Measurements from ENCODE around the gene KBTBD12.

The KBTBD12 gene

DNA sequence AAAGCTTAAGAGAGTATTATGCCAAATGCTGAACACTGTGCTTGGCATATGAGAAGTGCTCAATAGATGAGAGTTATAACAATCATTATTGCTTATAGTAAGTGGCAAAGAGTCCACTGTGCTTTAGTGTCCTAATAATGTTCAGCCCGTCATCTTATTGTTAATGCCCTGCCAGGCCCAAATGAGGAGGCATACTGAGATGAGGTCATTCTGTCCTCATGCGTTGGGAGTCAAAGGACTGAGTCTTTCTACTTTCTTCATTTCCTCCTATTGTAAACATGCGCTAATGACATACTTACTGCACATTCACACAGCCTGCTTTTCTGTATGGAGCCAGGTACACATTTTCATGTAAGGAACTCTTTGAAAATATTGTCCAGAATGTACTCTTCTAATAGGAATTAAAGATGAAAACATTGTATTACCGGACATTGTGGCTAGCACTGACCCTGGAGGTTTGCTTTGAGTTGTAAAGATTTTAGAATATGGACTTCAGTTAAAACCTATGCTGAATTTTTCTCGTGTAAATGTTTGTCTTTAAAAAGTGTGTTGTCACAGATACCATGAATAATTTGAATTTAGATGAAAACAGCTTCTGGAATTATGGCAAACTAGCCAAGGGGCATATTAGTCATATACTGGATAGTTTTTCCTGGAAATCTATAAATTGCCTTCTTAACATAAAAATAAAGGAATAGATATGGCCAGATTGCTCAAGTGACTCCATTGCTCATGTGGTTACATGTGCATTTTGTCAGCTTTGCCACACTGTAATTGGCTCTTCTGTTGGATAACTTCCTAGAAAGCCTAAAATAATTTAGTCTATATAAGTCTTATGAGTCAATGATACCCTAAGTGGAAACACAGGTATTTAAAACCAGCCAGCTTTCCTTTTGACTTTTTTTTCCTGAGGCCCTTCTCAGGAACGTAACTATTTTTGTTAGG lies 38.3 kb downstream of the KBTBD12 start:
- DNase-seq (ENCODE audit: low spot score): no peak

DNA sequence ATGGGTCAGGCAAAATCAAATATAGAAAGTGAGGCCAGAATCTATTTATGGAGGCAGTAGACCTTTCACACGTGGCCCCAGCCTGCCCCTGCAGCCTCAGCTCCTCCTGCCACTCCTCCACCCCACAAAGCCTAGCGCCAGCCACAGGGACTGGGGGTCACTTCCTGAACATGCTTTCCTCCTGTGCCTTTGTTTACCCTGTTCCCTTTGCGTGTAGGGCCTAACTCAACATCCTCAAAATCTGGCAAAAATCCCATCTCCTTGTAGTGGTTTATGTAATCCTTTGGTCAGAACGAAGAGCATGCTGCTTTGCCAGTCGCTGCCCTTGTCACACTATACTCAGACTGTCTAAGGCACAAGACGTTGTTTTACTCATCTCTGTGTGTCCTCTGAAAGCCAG lies 39.6 kb downstream of the KBTBD12 start:
- DNase-seq (ENCODE audit: low spot score): no peak

DNA sequence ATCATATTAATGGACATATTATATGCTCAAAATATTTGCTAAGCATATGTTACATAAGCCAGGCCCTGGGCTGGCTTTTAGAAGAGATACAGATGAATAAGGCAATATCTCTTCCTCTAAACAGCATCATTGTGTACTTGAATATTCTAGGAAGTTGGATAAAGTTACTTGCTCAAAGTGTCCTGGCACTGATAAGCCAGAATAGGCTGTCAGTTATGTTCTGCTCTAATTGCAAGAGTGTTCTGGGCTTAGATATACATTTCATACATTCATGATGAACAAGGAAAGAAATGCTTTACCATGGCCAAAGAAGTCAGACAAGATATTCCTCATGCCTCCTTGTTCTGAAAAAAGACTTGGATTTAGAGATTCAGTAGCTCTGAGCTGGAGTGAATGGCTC lies 40.7 kb downstream of the KBTBD12 start:
- no peak for DNase-seq (ENCODE audit: low spot score)

DNA sequence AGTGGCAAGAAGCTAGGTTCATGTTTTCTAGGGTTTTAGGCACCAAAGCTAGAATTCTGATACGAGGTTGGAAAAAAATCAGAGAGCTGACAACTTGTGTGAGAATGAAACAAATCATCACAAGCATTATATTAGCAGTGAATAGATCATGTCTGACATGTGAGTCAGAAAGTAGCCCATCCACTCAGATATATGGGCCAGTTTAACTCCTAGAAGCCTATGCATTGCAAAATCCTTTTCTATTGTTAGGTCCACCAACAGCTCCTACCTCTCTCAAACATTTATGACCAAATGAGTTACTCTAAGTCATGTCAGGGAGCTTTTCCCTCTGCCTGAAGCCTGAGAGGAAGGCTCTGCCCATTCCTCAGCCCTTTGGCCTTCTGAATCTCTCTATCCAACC lies 44.0 kb downstream of the KBTBD12 start:
- DNase-seq (ENCODE audit: low spot score): no peak

DNA sequence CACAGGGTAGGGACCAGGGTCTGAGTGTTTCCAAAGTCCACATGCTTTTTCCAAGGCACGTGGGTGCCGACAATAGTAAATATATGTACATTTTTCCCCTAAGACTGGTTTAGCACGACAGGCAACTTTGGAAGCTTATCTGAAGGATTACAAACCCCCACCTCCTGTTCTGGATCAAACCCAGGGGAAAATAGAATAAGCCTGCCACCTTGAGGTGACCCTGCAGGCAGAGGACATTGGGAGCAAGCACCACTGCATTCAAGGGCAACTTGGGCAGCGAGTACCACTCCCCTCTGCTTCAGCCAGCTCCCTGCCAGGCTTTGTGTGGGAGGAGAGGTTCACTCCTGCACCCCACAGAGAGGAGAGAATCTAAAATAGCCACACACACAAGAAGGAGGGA lies 44.8 kb downstream of the KBTBD12 start:
- DNase-seq (ENCODE audit: low spot score): no peak

DNA sequence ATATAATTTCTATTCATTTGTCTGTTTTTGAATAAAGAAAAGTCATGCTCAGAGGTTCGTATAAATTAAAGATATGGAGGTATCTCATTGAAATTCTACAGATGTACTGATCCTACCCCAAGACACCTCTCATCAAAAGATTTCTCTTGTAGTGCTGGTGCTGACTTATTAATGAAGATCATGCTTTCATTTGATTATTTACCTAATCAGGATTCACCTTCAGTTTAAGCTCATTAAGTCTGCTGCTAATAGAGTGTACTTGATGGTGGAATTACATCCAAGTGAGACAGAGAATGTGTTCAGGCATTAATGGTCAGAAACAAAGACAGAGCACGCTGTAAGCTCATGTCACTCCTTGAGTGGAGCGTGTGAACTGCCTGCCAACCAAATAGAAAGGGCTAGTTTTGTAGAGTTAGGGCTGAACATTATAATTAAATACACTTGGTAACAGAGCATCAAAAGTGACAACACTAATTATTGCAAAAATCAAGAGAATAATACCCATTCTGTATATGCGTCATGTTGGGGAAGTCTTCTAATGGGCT lies 45.5 kb downstream of the KBTBD12 start:
- no peak for DNase-seq (ENCODE audit: low spot score)

DNA sequence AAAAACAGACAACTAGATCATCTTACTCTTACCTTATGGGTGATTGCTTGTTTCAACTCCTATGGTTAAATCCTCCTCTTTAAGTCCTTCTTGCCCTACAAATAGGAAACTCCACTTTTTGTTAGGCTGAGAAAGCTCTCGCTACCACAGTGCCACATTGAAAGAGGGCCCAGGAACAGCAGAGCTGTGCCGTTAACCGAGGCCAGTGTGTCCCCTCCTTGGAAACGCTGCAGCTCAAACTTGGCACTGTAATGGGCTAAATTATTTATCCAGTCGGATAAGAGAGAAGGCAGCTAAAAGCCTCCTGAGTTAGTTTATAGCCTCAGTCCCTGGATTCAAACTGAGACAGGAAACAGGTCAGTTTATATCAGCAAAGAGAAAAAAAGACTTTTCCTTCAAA lies 46.1 kb downstream of the KBTBD12 start:
- no peak for DNase-seq (ENCODE audit: low spot score)

DNA sequence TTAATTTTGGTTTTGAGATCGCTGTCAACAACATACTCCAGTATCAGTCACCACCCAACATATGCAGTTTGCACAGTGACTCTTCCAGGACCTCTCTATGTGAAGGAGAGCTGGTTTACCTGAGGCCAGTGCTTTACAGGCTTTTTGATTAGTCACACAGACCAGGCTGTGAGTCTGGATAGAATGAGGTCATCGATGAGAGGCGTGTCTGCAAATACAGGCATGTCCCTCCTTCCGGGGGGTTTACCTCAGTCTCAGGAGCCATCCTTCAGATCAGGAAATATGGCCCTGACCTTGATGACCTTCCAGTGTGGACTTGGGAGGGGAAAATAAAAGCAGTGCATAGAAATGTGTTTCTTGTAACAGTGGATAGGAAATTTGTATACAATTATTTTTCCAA lies 46.9 kb downstream of the KBTBD12 start:
- DNase-seq (ENCODE audit: low spot score): no peak

DNA sequence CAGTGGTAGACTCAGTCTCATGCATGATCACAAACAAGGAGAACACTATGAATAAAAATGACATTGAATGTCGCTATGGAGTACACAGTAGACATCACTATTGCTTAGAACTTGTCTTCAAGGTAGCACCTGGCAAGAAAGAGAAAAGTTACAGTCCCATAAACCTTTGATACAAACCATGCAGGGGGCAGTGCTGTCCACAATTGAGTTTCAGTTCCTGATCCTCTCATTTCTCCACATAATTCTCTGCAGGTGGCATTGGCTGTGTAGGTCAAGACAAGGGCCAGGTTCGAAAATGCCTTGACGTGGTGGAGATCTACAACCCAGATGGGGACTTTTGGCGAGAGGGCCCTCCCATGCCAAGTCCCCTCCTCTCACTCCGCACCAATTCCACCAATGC lies 47.9 kb downstream of the KBTBD12 start:
- DNase-seq (ENCODE audit: low spot score): no peak

DNA sequence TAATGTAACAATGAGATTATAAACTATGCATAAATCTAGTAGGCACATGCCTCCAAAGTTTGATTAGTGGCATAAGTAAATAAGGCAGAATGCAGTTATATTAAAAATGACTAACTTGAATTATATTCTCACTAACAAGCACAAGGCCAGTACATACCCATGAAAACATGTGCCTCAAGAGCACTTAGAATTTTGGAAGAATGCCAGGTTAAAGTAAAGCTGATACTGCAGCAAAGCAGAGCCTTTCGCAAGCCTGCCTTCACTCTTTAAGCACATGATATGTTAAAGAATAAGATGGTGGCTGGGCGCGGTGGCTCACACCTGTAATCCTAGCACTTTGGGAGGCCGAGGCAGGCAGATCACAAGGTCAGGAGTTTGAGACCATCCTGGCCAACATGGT lies 49.0 kb downstream of the KBTBD12 start:
- no peak for DNase-seq (ENCODE audit: low spot score)

DNA sequence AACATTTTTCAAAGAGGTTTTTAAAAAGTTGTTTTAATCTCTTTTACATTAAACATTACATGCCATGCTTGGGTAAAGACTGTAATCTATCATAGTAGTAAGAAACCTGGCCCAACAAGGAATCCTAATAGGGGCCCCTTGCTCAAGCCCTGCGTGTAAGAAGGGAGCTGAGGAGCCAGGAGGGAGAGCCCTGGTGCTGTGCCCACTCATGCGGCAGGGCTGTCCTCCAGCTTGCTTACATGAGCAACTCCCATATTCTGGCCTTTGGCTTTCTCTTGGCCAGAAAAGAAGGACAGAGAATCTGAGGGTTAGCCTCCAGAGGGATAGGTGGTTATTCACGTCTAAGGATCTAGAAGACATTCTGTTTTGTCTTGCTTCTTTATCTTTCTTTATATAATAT lies 49.8 kb downstream of the KBTBD12 start:
- no peak for DNase-seq (ENCODE audit: low spot score)

DNA sequence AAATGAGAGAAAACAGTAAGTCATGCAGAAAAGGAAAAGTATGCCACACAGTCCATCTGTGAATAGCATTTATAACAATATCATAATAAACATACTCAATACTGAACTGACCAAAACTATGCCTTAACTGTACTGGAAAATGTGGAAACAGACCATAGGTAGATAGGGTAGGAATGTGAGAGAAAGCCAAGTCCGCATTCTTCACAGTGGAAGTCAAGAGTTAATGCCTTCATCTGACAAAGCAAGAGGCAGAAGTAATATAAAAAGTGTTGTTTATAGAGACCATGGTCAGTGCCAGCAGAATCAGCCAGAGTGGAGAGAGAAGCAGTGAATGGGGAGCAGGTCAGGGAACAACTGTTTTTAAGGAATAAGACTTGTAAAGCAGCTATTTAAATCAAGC lies 52.3 kb downstream of the KBTBD12 start:
- DNase-seq (ENCODE audit: low spot score): no peak

DNA sequence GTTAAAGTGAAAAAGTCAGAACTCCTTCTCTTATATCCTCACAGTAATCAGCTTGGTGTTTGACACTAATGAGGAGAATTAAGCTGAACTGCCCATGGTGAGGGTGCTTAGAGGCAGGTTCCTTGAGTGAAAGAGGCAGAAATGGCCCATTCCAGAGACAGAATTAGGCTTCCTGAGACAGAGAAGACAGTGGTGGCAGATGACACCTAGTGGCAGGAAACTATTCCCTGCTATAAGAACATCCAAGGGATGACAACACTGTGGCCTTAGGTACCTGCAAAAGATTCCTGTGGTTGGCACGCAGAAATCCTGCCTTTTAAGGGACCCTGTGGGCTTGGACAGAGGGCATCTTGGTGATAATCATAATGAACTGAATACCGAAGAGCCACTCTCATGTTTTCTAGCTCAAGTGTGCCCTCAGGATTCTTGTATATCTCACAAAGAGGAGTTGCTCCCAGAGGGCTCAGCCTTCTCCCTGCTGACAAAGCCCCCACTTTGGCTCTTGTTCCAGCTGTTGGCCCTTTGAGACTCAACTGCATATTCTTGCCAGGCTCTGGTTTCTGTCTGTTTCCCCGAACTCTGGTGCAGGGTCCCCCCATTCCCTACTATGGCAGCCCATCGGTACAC lies 56.0 kb downstream of the KBTBD12 start:
- no peak for DNase-seq (ENCODE audit: low spot score)

DNA sequence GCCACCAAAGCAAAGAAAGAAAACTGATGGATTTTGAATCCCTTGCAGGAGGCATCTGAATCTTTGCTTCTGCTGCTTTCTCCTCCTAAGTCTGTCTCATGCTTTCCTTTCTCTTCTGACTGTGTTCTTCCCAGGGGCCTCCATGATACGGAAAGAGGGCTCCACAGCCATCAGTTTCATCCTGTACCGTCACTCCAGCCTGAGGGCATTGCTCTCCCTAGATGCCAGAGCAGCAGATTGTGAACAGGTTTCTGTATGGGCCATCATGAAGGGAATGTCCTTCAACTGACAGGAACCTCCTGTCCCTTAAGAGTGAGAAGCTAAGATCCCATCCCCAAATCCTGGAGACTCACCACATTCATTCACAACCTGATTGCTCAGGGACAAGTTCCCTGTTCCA lies 59.2 kb downstream of the KBTBD12 start:
- no peak for DNase-seq (ENCODE audit: low spot score)

DNA sequence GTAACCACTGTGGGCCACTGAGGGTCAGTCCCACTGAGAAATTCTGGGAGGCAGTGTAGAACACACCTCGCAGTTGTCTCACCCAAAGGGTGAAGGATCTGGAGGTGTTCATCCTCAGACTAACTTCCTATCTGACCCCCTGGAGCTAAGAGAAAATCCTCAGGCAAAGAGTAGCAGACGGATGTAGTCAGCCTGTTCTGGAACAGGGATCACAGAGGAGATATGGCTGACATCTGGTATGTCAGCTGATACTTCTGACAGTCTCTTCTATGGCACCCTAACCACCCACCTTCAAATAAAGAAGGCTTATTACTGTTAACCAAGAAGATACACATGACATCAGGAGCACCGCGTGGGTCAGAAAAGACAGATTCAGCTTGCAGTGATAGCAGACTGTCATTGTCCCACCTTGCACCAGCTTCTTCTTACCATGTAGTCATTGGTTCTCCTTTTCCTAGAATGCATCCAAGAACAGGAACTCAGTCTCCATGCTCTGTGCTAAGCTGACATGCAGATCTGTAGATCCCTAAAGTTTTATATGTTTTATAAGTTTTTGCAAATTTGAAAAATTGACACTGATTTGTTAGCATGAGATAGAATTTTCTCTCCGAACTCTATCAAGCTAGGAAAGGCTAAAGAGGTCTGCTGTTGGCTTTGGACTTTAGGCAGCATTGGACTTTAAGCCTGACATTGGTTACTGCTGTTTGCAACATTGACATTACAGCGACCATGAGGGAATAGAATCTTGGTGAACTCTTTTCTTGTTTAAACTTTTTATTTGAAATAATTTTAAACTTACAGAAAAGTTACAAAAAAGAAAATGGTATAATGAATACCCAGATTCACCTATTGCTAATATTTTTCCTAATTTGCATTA lies 60.4 kb downstream of the KBTBD12 start:
- no peak for DNase-seq (ENCODE audit: low spot score)

DNA sequence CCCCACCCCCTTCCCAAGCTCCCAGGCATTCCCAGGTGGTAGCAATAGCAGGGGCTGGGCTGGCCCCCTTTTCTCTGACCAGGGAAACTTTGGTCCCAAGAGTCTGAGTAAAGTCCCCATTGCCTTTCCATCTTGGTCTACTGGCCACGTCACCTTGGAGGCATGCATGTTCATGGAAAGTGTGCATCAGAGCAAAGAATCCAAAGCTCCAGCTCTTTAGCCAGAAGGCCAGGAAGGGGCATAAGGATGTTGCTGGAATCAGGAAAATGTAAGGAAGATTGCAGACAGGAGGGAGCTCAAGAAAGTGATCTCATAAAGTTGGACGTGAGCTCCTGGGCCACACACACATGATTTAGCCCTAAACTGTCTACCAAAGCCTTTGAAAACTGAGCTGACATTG lies 63.6 kb downstream of the KBTBD12 start:
- no peak for DNase-seq (ENCODE audit: low spot score)

DNA sequence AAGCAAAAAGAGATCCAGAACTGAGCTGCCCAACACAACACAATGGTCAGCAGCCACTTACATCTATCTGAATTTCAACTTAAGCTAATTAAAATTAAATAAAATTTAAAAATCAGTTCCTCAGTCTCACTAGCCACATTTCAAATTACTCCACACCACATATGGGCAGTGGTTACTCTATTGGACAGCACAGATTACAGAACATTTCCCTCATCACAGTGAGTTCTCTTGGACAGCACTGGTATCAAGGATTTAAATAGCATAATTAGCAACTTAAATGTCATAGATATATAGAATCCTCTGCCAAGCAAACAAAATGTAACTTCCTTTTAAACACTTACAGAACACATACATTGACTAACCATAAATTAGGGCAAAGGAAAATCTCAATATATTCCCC lies 64.4 kb downstream of the KBTBD12 start:
- no peak for DNase-seq (ENCODE audit: low spot score)

DNA sequence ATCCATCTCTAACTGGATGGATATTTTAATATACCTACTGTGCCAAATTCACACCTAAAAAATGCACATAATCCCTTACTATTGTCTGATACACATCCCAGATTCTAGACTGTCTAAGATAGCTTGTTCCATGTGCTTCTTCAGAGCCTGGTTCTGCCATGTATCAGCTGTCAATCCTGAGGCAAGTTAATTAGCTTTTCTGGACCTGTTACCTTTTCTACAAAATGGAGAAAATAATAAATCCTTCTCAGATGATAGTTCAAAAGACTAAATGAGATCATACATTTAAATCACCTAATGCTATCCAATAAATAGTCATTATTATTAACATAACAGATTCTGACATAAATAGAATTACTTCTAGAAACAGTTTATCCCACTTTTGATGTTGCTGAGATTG lies 66.1 kb downstream of the KBTBD12 start:
- no peak for DNase-seq (ENCODE audit: low spot score)

DNA sequence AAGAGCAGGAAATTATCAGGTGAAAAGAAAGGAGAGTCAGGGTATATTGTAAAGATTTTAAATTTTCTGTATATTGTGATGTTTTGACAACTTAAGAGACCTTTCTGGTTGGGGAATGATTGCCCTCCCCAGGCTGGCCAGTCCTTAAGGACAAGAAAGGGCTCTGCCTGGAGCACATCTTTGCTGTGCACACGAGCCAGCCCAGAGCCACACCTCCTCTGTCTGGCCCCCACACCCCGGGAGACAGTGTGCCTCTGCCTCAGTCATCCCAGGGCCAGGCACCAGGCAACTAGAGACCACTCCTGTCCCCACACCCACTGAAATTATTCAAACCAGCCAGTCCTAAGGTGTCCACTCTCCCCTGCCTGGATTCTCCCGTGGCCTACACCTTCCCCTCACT lies 67.1 kb downstream of the KBTBD12 start:
- DNase-seq (ENCODE audit: low spot score): no peak

DNA sequence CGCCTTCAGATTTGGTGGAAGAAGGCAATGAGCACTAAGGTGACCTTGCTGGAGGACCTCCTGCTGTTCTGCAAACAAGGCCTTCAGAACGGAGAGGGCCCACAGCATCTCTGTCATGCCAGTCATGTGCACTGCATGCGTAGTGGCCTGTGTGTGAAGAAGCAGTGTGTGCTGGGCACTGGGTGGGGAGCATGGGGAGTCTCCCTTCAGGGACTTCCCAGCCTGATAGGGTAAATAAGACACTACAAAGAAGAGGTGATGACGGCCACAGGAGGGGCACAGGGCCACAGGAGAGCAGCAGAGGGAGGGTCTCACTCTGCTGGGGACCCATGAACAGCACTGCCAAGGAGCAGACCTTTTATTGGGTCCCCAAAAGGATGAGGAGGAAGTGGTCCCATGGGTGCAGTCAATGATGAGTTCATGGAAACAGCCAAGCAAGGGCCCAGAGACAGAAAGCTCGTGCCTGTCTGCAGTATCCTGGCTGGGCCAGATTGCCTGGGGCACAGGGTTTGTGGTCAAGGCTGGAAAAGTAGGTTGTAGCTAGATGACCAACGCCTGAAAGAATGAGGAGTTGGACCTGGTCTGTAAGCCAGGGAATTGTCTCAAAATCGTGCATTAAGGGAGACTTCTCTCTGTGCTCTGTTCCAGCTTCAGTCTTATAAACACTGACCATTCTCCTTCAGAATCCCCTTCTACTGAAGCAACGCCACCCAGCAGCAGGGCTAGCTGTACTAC lies 69.4 kb downstream of the KBTBD12 start:
- DNase-seq (ENCODE audit: low spot score): no peak

DNA sequence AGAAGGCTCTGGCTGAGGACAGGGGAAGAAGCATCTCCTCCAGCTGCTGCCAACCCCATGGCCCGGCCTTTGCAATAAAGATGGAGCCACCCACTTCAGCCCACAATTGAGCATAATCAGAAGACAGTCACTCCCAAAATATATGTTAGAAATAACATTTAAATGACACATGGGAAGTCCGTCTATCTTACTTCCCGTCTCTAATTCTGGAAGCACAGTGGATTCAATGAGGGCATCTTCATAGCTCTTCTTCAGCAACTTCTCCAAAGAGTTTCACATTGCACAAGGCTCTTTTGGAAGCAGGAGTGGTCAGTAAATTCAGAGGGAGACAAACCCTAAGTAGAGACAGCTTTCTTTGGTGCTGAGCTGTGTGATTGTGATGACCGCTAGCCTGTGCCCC lies 70.2 kb downstream of the KBTBD12 start:
- no peak for DNase-seq (ENCODE audit: low spot score)

Measured in left forelimb (tissue), 1 donor.